G401 (cell line): ENCODE data around the gene SEMA6A. TPM values are rescaled to one million over a fixed set of nuclear protein-coding genes. Genes with fewer than 3 reads are reported as not detected.
"Not testable (repeated sequence)": the region's sequence is repeated elsewhere in the genome, so short reads cannot be mapped to it uniquely, and the experiment has no call there.

Experiments used
- DNase-seq: peaks from one replicate; pipeline ENCODE4 v3.0.0-alpha.2; 2015; ENCODE audit warnings: low spot score
- in situ Hi-C: cut with HindIII; loops from 2 replicates; pipeline ENCODE4 v1.10.0; 2016; ENCODE audit warnings: low sequenced_read_pairs, mixed read lengths
- total RNA-seq: library from RNA; depleted of rRNA; stranded (reverse); fragments of >200 nt; shearing (Covaris generic); gene quantifications from 2 replicates; pipeline ENCODE4 v1.2.3, GENCODE V29; 2014

Gene SEMA6A
- total RNA-seq, 1 experiment from 2014 or later: not detected

DNA sequence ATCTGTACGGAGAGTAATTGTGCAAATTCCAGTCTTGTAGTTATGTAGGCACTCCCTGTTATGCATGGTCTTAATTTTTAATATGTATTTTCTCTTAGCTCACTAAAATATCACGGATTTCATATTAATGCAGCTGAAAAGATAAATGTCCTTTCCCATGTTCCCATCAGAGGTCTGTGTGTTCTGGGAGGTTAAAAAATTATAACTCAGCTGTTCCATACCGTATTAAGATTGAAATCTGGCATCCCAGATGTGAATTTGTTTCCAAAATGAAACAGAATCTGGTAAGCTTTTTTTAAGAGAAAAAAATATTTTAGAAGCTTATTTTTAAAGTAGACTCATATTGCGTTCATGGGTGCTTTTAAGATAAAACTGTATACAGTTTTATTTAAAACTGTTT, 44.3 kb downstream of the SEMA6A start:
- in situ Hi-C loops: no loop called here
- DNase-seq: no peak

DNA sequence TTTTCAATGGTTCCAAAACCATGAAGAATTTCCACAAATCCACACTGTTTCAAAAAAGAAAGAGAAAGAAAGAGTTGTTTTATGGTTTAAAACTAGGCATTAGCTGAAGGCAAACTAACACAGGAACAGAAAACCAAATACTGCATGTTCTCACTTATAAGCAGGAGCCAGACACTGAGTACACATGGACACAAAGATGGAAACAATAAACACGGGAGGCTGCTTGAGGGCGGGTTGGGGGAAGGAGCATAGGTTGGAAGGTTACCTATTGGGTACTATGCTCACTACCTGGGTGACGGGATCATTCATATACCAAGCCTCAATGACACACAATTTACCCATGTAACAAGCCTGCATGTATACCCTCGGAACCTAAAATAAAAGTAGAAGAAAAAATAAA, 45.0 kb downstream of the SEMA6A start:
- in situ Hi-C loops: no loop called here
- no peak for DNase-seq

DNA sequence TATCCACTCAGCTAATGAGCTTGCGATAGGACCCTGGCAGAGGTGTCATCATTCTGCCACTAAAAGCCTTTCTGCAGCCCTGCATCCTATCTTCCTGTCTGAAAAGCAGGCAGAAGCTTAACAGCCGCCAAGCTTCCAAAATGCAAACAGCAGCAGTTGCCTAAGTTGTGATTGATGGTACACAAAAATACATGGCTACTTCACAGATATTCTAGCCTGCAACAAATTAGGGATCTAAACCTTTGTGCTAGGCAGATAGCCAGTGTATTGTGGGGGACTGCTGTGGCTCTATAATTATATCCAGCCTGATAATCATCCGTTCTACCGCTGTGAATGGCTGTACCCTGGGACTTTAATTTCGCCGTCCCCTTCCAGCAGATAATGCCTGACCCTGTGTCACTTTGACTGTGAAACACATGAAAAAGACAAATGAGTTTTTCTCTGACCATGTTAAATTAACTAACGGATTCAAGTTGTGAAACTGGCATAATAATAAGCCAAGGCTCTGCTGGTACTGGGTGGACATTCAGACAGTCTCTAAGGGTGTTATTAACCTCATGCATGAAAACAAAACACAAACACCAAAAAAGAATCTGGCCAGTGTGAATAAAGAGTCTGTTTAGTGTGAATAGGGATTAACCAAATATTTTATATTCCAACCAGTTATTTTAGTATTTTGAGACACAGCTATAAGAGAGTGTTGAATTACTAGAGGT, 45.9 kb downstream of the SEMA6A start:
- DNase-seq: peak; percentile 55
- in situ Hi-C loops: no loop called here

DNA sequence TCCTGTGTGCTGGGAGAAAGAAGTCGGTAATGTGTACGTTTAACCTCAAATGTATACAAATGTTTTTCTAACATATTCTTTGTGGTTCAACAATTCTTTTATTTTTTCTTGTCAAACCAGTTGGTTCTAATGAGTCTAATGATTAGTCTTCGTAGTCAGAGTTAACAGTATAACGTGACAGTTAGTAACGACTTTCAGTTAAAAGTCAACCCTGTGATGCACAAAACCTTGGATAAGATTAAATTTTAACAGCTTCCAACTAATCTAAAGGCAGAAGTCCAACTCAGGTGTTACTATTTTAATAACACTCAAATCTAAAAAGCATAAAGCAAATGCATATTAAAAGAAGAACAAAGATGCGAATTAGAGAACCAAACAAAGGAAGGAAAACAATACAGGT, 47.0 kb downstream of the SEMA6A start:
- DNase-seq: no peak
- in situ Hi-C loops: no loop called here

DNA sequence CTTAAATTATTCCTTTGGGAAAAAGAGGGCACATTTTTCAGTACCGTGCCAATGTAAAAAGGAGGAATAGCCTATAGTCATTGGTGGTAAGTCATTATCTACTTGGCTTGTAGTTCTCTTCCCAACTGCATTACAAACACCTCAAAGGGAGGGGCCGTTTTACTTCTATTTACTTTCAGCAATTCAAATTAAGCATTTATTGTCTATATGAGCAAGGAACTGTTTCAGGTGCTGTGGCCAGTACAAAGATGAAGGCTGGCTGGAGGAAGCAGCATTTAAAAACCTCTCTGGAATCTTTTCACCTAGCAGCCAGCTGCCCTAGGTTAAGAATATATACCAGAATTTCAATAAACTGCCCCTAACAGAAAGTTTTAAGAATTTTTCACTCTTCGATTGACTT, 48.9 kb downstream of the SEMA6A start:
- no peak for DNase-seq
- in situ Hi-C loops: no loop called here

DNA sequence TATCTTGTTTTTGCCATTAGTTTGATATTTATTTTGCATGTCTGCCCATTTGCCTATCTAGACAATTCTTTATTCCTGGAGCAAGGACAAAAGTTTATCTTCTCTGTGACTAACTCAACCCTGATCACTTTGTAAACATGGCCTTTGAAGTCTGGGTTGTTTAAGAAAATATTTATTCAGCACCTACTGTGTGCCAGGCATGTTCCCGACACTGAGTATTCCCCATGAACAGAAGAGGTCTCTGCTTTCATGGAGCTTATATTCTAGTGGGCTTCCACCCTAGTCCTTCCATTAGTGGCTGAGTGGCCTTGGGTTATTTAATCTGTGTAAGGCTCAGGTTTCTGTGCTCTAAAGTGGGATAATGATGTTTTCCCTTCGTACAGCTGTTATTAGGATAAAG, 49.7 kb downstream of the SEMA6A start:
- in situ Hi-C loops: no loop called here
- no peak for DNase-seq

DNA sequence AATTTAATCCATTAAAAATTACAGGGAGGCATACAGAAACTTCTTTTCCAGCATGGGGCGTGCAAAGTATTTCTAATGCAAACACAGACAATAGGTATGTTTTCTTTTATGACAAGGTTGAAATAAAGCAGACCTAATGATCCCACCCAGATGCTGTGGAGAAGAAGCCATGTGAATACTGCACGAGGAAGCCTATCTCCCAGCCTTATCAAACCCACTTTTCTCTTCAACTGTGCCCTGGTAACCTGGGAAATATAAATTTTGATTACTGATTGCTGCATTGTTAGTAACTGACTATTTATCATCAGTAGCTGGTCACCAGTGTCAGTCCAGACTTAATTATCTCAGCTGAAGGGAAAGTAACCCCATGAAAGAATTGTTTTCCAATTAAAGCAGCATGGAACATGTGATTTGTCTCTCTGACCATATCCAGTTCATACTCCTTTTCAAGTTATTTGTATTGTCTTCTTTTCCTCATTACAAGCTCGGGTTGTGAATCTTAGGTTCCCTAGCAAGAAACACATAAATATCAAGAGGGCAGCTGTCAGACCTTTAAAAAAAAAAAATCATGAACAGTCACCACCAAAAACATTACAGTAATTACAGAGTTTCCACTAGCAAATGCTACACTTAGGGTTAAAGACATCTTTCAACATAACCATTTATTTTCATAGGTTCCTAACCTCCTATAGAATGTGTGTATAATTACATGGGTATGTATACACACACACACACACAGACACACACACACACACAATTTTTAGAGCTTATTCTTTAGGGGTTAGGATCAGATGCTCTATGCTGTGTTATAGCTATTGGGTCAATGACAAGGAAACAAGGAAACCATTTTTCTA, 50.3 kb downstream of the SEMA6A start:
- DNase-seq: no peak
- in situ Hi-C loops: no loop called here

DNA sequence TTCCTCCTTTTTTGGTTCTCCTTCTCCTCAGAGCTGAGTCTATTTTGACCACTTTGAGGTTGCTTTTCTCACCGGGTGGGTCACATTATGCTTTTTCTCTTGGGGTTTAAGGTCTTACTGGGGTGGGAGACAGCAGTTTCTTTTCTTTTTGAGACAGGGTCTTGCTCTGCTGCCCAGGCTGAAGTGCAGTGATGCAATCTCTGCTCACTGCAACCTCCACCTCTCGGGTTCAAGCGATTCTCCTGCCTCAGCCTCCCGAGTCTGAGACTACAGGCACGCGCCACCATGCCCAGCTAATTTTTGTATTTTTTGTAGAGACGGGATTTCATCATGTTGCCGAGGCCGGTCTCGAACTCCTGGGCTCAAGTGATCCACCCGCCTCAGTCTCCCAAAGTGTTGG, 51.4 kb downstream of the SEMA6A start:
- in situ Hi-C loops, DNase-seq: not testable (repeated sequence)

DNA sequence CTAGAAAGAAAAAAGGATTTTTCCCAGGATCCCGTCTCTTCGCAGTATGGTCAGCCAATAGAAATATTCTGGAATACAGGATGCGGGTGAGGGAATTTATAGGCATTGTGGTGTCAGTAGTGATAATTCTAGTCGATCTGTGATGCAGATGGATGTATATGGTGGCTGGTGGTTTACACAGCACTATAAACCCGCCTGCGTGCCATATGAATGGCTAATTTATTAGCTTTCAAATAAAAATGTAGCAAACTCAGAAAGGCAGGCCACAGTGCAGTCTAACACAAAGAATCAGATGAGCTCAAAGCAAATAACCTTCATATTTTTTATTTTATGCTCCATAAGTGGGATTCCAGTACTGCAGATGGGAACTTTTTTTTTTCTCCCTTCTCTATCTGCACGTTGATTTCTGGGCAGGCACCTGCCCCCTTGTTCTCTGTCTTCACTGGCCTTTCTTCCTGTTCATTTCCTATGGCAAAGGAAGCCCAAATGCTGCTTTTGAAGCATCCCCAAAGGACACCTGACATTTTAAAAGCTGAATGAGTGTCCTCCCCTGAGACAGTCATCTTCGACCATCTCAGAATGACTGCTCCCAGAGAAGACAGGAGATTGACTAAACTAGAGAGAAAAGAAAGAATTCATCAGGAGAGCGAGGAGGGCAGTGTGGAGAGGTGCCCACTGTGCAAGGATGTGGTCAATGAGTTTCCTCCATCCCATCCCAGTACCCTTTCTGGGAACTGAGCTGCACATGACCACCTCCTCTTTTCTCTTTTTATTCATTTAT, 52.1 kb downstream of the SEMA6A start:
- no peak for DNase-seq
- in situ Hi-C loops: no loop called here

DNA sequence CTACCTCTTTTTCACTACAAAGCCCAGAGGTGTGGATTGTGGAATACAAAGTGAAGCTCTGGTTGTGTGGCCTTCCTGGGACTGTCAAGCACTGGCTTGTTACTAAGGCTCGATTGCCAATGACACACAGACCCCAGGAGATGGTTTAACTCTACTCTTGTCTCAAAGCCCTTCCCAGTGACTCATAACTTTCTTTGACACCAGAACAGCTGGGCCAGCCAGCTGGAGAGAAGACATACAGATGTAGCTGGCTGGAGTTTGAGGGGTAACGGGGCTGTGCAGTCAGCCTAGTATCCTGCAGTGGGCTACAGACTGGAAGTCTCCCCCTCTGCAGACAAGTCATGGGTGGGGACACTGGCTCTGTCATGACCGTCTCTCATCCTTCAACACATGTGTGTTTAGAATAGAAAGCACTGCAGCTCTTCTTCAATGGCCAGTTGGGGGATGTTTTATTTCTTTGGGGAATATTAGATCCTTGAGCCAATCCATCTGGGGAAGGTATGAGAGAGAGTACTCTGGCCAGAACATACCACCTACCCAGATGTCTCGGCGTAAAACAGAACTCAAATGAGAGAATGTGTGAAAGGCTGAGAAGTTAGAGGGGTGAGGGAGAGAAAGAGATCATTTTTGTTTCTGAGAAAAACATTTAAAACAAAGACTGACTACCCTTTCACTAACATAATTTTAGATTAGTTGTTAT, 53.3 kb downstream of the SEMA6A start:
- no peak for DNase-seq
- in situ Hi-C loops: no loop called here

DNA sequence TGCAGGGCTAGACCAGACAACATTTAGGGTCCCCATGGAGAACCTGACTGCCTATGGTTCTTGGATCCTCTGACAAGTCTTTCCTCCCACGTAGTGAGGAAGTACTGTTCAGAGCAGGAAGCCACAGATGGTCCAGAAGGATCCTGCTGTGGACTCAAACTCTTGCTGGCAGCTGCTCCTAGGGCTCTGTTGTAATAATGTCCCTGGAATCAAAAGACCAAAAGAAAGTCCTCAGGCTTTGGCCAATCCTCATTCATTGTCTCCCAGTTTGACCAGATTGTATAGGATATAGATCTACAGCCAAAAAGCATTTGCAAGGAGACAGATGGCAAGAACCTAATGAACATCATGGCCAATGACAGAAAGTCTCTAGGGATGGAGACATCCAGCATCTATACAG, 53.9 kb downstream of the SEMA6A start:
- in situ Hi-C loops: no loop called here
- DNase-seq: peak; percentile 88

DNA sequence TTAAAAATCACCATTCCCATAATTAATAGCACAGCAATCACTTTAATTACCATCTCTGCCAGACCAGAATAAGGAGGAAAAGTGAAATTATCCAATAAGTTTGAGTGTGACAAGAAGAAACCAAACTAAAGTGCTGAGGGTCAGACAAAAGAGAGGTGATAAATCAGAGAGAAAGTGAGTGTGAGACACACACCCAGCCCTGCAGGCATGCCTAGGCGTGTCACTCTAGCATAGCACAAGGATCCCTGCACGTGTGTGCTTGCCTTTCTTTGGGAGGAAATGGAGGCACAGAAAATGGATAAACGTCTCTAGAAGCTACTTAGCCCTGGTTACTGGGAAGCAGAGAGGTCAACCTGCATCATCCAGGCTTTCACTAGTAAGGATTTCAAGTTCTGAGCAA, 56.2 kb downstream of the SEMA6A start:
- in situ Hi-C loops: no loop called here
- DNase-seq: no peak

DNA sequence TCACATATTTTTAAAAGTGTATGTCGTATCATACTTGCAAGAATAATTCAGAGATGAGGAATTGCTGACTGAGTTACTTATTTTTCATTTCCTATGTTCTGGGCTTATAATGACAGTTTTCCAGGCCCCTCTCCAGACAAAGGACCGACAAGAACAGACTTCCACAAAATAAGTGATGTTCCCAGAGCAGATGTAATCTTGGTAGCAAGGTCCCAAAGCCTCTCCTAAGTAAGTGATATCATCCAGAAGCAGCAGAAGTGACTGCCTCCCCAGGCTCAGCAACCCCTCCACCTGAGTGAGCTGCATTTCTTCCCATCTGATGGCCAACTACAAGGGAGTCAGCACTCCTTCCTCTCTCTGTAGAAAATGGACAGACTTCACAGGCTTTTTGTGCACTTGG, 57.1 kb downstream of the SEMA6A start:
- no peak for DNase-seq
- in situ Hi-C loops: no loop called here

DNA sequence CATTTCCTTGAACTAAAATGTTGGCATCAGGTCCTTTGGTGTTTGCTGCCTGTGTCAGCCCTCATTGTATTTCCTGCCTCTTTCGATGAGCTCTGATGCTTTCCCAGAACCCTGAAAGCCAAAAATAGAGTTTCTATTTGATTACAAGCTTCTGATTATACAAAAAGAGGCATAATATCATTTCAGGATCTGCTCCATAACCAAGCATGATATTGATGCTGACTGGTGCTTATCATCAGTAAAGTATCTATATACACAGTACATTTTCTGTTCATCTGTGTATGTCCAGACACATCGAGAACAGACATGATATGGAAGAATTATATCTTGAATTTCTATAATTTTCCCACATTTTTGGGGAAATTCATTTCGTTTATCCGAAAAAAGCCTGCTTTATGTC, 58.6 kb downstream of the SEMA6A start:
- in situ Hi-C loops: no loop called here

DNA sequence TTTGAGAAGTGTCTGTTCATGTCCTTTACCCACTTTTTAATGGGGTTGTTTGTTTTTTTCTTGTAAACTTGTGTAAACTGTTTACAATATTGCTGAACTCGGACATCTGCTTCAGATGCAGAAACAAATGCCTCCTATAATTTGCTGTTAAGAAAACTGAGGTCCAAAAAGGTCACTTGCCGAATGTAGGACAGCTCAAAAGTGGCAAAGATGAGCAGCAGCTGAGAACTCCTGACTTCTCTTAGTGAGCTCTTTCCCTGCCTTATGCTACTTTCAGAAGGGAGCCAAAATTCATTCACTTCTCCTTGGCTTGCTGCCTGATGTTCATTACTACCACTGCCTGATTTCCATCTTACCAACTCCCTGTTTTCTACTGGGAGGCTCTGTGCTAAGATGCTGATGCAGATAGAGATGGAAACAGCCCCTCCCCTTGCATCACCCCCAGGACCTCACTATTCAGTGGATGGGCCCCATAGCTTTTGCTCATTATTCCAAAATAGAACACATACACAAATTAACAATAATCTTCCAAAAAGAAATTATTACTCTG, 60.1 kb downstream of the SEMA6A start:
- peak; percentile 64 for DNase-seq
- in situ Hi-C loops: no loop called here

More for the DNA sequence above, 58.6 kb downstream of the SEMA6A start:
- DNase-seq: no peak

DNA sequence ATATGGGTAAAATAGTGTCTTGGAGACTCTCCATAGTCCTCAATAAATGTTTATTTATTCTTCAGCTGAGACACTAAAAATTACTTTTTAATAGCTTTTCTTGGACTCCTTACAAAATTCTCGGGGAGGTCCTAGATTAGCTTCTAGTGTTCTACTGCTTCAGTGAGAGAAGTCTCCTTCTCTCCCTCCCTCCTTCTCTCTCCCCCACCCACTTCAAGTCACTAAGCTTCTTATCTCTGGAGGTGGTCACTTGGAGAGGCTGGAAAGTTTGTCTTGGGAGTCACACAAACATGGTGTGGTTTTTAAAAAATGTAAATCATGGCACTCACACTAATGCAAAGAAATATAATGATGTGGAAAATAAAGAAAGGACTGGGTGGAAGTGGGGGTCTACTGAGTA, 64.1 kb downstream of the SEMA6A start:
- in situ Hi-C loops: no loop called here
- no peak for DNase-seq

DNA sequence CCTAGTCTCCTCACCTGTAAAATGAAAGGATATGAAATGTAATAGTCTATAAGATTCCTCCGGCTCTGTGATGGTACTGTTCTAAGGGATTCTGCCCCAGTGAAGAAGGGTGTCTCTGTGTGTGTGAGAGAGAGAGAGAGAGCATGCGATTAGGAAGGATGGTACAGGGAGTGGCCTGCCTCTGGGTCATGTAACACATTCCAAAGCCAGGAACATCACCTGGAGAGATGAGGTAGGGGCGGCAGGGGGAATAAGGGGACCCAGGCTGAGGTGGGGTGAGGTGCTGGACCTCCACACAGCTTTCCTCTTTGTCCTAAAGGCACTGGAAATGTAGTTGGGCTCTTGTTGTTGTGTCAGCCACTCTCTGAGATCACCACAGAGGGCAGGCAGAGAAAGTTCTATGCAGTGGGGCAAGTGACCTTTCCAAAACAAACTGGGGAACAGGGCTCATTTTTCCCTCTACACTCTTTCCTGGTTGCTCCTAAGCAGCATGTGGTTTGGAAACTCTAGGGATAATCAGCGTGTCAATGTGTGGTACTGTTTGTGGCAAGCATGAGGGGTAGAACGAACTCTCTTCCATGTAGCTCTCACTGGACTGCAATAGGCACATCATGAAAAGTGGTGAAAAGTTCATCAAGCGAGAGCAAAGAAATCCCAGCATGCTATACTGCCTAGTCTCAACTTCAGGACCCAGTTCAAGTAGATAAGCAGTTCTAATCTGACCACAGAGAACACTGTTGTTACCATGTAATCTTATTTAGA, 65.0 kb downstream of the SEMA6A start:
- DNase-seq: no peak

DNA sequence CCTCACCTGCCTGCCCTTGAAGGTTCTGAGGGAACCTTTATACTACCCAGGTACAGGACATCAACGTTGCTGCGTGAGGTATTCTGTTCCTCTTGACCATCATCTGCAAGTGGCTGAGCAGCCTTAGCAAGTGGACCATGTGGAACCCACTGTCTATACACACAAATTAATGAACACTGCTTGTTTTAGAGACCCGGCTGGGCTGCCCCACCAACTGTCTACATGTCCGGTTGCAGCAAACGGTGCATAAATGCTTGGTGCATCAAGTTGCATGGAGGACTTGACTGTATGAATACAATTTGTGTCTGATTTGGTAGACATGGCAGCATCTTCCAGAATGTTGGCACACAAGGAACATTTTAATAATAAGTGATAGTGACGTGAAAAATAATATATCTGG, 65.8 kb downstream of the SEMA6A start:
- in situ Hi-C loops: no loop called here
- DNase-seq: no peak

More for the DNA sequence above, 65.0 kb downstream of the SEMA6A start:
- in situ Hi-C loops: no loop called here
